ENCODE measurements around the gene GRB2.

The GRB2 gene

GRCh38 chr17:75318211-75318610 lies 87.3 kb downstream of the GRB2 start:
- no peak overlapping the region for H3K4me3 ChIP-seq (ENCODE audit: low read depth, low read length)
- TF ChIP-seq CTCF (IDR thresholded peaks at IDR 0.05; ENCODE audit: low read depth, low read length): no peak
- no peak for DNase-seq (ENCODE audit: low read depth, low spot score)
- in situ Hi-C loops (cut with HindIII; ENCODE audit: low sequenced_read_pairs): no loop called here

GRCh38 chr17:75317671-75318070 lies 87.8 kb downstream of the GRB2 start:
- DNase-seq (ENCODE audit: low read depth, low spot score): peak; percentile 42
- in situ Hi-C loops (cut with HindIII; ENCODE audit: low sequenced_read_pairs): no loop called here
- no peak for TF ChIP-seq CTCF (IDR thresholded peaks at IDR 0.05; ENCODE audit: low read depth, low read length)
- no peak overlapping the region for H3K4me3 ChIP-seq (ENCODE audit: low read depth, low read length)

- DNase-seq (ENCODE audit: low read depth, low spot score): no peak
- no peak for TF ChIP-seq CTCF (IDR thresholded peaks at IDR 0.05; ENCODE audit: low read depth, low read length)
- in situ Hi-C loops (cut with HindIII; ENCODE audit: low sequenced_read_pairs): no loop called here
- no peak overlapping the region for H3K4me3 ChIP-seq (ENCODE audit: low read depth, low read length)
Observed at GRCh38 chr17:75316253-75316652, 89.2 kb downstream of the GRB2 start.

GRCh38 chr17:75315541-75316243 lies 89.8 kb downstream of the GRB2 start:
- TF ChIP-seq CTCF (IDR thresholded peaks at IDR 0.05; ENCODE audit: low read depth, low read length): no peak
- in situ Hi-C loops (cut with HindIII; ENCODE audit: low sequenced_read_pairs): no loop called here
- H3K4me3 ChIP-seq (ENCODE audit: low read depth, low read length): no peak overlapping the region
- DNase-seq (ENCODE audit: low read depth, low spot score): no peak

GRCh38 chr17:75313941-75314551 lies 91.4 kb downstream of the GRB2 start:
- H3K4me3 ChIP-seq (ENCODE audit: low read depth, low read length): no peak overlapping the region
- no peak for TF ChIP-seq CTCF (IDR thresholded peaks at IDR 0.05; ENCODE audit: low read depth, low read length)
- DNase-seq (ENCODE audit: low read depth, low spot score): no peak
- in situ Hi-C loops (cut with HindIII; ENCODE audit: low sequenced_read_pairs): no loop called here

GRCh38 chr17:75308732-75309629 lies 96.5 kb downstream of the GRB2 start:
- no peak for TF ChIP-seq CTCF (IDR thresholded peaks at IDR 0.05; ENCODE audit: low read depth, low read length)
- in situ Hi-C loops (cut with HindIII; ENCODE audit: low sequenced_read_pairs): no loop called here
- no peak overlapping the region for H3K4me3 ChIP-seq (ENCODE audit: low read depth, low read length)
- no peak for DNase-seq (ENCODE audit: low read depth, low spot score)

All from astrocyte of the spinal cord (primary cell).